Measurements from ENCODE around the gene ORAI1. TPM values are rescaled to one million over a fixed set of nuclear protein-coding genes. Genes with fewer than 3 reads are reported as not detected.

Gene ORAI1
- 29.8 to 46.7 TPM (median 42.9 TPM) in 5 replicates for total RNA-seq (2022; extraction: Qiagen RNA extraction; ENCODE audit: low read depth)

GRCh38 chr12:121626087-121626852 lies at the start of gene ORAI1:
ORAI1 (plus strand) TSS chr12:121626530.

GRCh38 chr12:121580959-121581685 lies 45.2 kb upstream of the ORAI1 start, which contains the start of gene KDM2B:
KDM2B (minus strand) TSS chr12:121581023; CDS start chr12:121580911, 112 bp downstream.

GRCh38 chr12:121669521-121669900 lies 43.2 kb downstream of the ORAI1 start, which contains the start of gene MORN3:
MORN3 (minus strand) TSS chr12:121669654; CDS start chr12:121669483, 171 bp downstream.

Other genes with a start within 250 kb of the ORAI1 start
- gene RNF34, start 226.4 kb upstream of the ORAI1 start, total RNA-seq (2022; extraction: Qiagen RNA extraction; ENCODE audit: low read depth), result 36.4 to 39.5 TPM (median 37.8 TPM) in 5 replicates
- 19.1 to 23.5 TPM (median 22.0 TPM) in 5 replicates for gene KDM2B, start 45.5 kb upstream of the ORAI1 start, total RNA-seq (2022; extraction: Qiagen RNA extraction; ENCODE audit: low read depth)
- gene MORN3, start 43.1 kb downstream of the ORAI1 start, total RNA-seq (2022; extraction: Qiagen RNA extraction; ENCODE audit: low read depth), result 0.09 to 0.30 TPM (median 0.23 TPM) in 5 replicates
- 6.9 to 12.6 TPM (median 11.6 TPM) in 5 replicates for gene TMEM120B, start 86.2 kb downstream of the ORAI1 start, total RNA-seq (2022; extraction: Qiagen RNA extraction; ENCODE audit: low read depth)
- gene RHOF, start 167.2 kb downstream of the ORAI1 start, total RNA-seq (2022; extraction: Qiagen RNA extraction; ENCODE audit: low read depth), result 159 to 191 TPM (median 184 TPM) in 5 replicates
- 13.3 to 17.8 TPM (median 15.8 TPM) in 5 replicates for gene SETD1B, start 177.5 kb downstream of the ORAI1 start, total RNA-seq (2022; extraction: Qiagen RNA extraction; ENCODE audit: low read depth)
- 1.2 to 1.5 TPM (median 1.4 TPM) in 5 replicates for gene HPD, start 232.3 kb downstream of the ORAI1 start, total RNA-seq (2022; extraction: Qiagen RNA extraction; ENCODE audit: low read depth)

Measured in A549 treated with DMSO at 1 μM for 4 hours (cell line).